OCI-LY7 (cell line): ENCODE results near the gene MEGF6. TPM values are rescaled to one million over a fixed set of nuclear protein-coding genes. Genes with fewer than 3 reads are reported as not detected.

Experiments used
- BruUV-seq: library from RNA; stranded (reverse); fragments of 400-500 nt; replicated peaks from 2 replicates; lab custom pipeline; 2021; lab: Mats Ljungman, UMichigan
- CTCF ChIA-PET: fragments of 300-600 bp; sonication (Branson Sonifier 250); formaldehyde crosslinking; loops from one replicate; lab custom pipeline; 2022; ENCODE audit warnings: antibody characterized with exemption; ENCODE audit not compliant: unreplicated experiment; lab: Charles Lee
- POLR2A ChIA-PET: fragments of 300-600 bp; sonication (Branson Sonifier 250); formaldehyde crosslinking; loops from one replicate; lab custom pipeline; 2022; ENCODE audit warnings: antibody characterized with exemption; lab: Charles Lee
- DNase-seq: peaks from one replicate; pipeline ENCODE4 v3.0.0-alpha.2; 2015; ENCODE audit warnings: low spot score
- H2AFZ ChIP-seq: fragments of 200-600 bp; sonication (generic), shearing (Covaris generic); 2 replicates; pipeline ENCODE4 v1.6.1; 2014; ENCODE audit warnings: mild to moderate bottlenecking, antibody characterized with exemption, low read length, moderate library complexity
- H3K27ac ChIP-seq: fragments of 200-600 bp; sonication (generic); 2 replicates; pipeline ENCODE4 v1.5.1; 2014; ENCODE audit warnings: mixed run types, low read depth, mild to moderate bottlenecking, moderate library complexity, low read length, inconsistent platforms; ENCODE audit not compliant: poor library complexity, severe bottlenecking
- H3K36me3 ChIP-seq: fragments of 200-600 bp; sonication (generic); 2 replicates; pipeline ENCODE4 v1.6.1; 2014; ENCODE audit warnings: mild to moderate bottlenecking, antibody characterized with exemption, low read length, moderate library complexity, mixed read lengths; ENCODE audit not compliant: insufficient read depth
- H3K4me1 ChIP-seq: fragments of 200-600 bp; sonication (generic); 2 replicates; pipeline ENCODE4 v1.5.1; 2014; ENCODE audit warnings: mild to moderate bottlenecking, low read length; ENCODE audit not compliant: insufficient read depth, poor library complexity, severe bottlenecking
- H3K4me2 ChIP-seq: fragments of 200-600 bp; sonication (generic); 2 replicates; pipeline ENCODE4 v1.6.1; 2014; ENCODE audit warnings: mild to moderate bottlenecking, low read length
- H3K4me3 ChIP-seq: fragments of 200-600 bp; sonication (generic); 2 replicates; pipeline ENCODE4 v1.5.1; 2014; ENCODE audit warnings: mild to moderate bottlenecking, low read depth, low read length; ENCODE audit not compliant: poor library complexity, severe bottlenecking
- H3K79me2 ChIP-seq: fragments of 200-600 bp; sonication (generic); 2 replicates; pipeline ENCODE4 v1.6.1; 2016; ENCODE audit warnings: low read depth, mild to moderate bottlenecking, low read length, moderate library complexity, mixed read lengths; ENCODE audit not compliant: insufficient read depth
- H3K9me2 ChIP-seq: fragments of 200-600 bp; sonication (generic); 2 replicates; pipeline ENCODE4 v1.6.1; 2016; ENCODE audit warnings: mild to moderate bottlenecking, low read length, mixed read lengths; ENCODE audit not compliant: insufficient read depth
- H3K9me3 ChIP-seq: fragments of 200-600 bp; sonication (generic); 2 replicates; pipeline ENCODE4 v1.6.1; 2014; ENCODE audit warnings: mild to moderate bottlenecking, mixed run types, low read length, mixed read lengths
- H4K20me1 ChIP-seq: fragments of 200-600 bp; sonication (generic); 2 replicates; pipeline ENCODE4 v1.6.1; 2014; ENCODE audit warnings: mild to moderate bottlenecking, antibody characterized with exemption, low read length, moderate library complexity, mixed read lengths; ENCODE audit not compliant: insufficient read depth
- EZH2phosphoT487 ChIP-seq: fragments of 200-600 bp; sonication (generic); IDR thresholded peaks from 2 replicates; pipeline ENCODE4 v1.6.1; 2018; ENCODE audit warnings: low read depth, borderline replicate concordance, mild to moderate bottlenecking, mixed run types, antibody characterized with exemption, low read length, moderate library complexity, mixed read lengths
- intact Hi-C: fragments of 100-400 bp; cut with micrococcal nuclease; formaldehyde crosslinking; loops from one replicate; pipeline ENCODE4 v1.10.0; 2022; ENCODE audit not compliant: unreplicated experiment
- total RNA-seq, 2 experiments: library from RNA; depleted of rRNA in 1 of 2; stranded (reverse); fragments of >200 nt in 1 of 2; shearing (Covaris generic) in 1 of 2; gene quantifications; 2 replicates each; pipeline ENCODE4 v1.2.3, GENCODE V29; 2014 to 2022
- TF ChIP-seq, protein P1 (sequence below): fragments of 200-600 bp; sonication (generic); conservative IDR thresholded peaks from 2 replicates; pipeline ENCODE4 v1.5.1; 2014; ENCODE audit warnings: mild to moderate bottlenecking, antibody characterized with exemption, low read length, moderate library complexity, mixed read lengths

The MEGF6 gene
- total RNA-seq, 2 experiments from 2014 or later: 0.15 to 0.32 TPM

DNA sequence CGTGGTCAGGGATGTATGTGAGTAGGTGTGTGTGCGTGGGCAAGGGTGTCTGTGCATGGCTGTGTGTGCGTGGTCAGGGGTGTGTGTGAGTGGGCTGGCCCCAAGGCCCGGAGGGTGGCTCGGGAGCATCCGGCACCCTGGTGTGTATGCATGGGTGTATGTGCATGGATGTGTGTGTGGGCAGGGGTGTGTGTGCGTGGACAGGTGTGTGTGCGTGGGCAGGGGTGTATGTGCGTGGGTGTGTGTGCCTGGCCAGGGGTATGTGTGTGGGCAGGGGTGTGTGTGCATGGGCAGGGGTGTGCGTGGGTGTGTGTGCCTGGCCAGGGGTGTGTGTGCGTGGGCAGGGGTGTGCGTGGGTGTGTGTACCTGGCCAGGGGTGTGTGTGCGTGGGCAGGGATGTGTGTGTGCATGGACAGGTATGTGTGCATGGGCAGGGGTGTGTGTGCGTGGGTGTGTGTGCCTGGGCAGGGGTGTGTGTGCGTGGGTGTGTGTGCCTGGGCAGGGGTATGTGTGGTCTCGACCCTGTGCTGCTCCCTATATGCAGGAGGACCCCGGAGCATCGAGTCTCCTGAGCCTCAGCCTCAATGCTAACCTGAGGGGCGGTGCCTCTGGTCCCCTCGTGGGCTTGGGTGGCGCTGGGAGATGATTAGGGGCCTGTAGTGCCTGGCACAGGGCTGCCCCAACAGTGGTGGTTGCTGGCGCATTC lies 140.5 kb downstream of the MEGF6 start:
- Histone ChIP-seq H3K9me3 (no peaks in the 10 kb centered on the region), H3K4me2 (no peak overlapping the region), H3K27ac (no peak overlapping the region), H3K9me2 (no peaks in the 10 kb centered on the region), H3K36me3 (no peaks in the 10 kb centered on the region), H2AFZ (no peak overlapping the region), H3K4me1 (no peaks in the 10 kb centered on the region), H3K4me3 (no peak overlapping the region), H3K79me2 (no peaks in the 10 kb centered on the region), H4K20me1 (no peaks in the 10 kb centered on the region)
- intact Hi-C loops: no loop called here
- TF ChIP-seq, protein P1, sequence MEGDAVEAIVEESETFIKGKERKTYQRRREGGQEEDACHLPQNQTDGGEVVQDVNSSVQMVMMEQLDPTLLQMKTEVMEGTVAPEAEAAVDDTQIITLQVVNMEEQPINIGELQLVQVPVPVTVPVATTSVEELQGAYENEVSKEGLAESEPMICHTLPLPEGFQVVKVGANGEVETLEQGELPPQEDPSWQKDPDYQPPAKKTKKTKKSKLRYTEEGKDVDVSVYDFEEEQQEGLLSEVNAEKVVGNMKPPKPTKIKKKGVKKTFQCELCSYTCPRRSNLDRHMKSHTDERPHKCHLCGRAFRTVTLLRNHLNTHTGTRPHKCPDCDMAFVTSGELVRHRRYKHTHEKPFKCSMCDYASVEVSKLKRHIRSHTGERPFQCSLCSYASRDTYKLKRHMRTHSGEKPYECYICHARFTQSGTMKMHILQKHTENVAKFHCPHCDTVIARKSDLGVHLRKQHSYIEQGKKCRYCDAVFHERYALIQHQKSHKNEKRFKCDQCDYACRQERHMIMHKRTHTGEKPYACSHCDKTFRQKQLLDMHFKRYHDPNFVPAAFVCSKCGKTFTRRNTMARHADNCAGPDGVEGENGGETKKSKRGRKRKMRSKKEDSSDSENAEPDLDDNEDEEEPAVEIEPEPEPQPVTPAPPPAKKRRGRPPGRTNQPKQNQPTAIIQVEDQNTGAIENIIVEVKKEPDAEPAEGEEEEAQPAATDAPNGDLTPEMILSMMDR: no peak
- TF ChIP-seq EZH2phosphoT487: no peak
- DNase-seq: no peak
- no TSS peak for BruUV-seq
- ChIA-PET POLR2A (no interaction called here), CTCF (interaction anchor here (0.7 kb wide), 1 partner anchor 17 kb away, joined by 6 read pairs; no protein-coding TSS in a partner anchor)

DNA sequence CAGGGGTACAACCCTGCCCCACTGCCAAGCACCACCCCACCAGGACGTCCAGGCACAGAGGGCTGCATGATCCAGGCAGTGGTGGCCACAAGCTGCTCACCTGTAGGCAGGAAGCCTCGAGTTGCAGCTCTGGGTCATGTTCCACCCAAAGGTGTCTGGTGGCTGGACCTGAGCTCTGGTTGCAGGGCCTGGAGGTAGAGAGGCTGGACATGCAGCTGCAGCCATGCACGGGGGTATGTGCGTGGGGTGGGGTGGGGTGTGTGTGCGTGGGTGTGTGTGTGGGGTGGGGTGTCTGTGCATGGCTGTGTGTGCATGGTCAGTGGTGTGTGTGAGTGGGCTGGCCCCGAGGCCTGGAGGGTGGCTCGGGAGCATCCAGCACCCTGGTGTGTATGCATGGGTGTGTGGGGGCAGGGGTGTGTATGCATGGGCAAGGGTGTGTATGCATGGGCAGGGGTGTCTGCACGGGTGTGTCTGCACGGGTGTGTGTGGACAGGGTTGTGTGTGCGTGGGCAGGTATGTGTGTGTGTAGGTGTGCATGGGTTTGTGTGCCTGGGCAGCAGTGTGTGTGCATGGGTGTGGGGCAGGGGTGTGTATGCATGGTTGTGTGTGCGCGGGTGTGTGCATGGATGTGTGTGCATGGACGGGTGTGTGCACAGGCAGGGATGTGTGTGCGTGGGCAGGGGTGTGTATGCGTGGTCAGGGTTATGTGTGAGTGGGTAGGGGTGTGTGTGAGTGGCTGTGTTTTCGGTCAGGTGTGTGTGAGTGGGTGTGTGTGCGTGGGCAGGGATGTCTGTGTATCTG lies 141.3 kb downstream of the MEGF6 start:
- intact Hi-C loops: no loop called here
- Histone ChIP-seq H4K20me1 (no peaks in the 10 kb centered on the region), H3K36me3 (no peaks in the 10 kb centered on the region), H2AFZ (no peak overlapping the region), H3K9me3 (no peaks in the 10 kb centered on the region), H3K4me2 (no peak overlapping the region), H3K79me2 (no peaks in the 10 kb centered on the region), H3K9me2 (no peaks in the 10 kb centered on the region), H3K4me1 (no peaks in the 10 kb centered on the region), H3K4me3 (no peak overlapping the region), H3K27ac (no peak overlapping the region)
- ChIA-PET POLR2A (interaction anchor here (0.6 kb wide), 1 partner anchor 17 kb away, joined by 3 read pairs; no protein-coding TSS in a partner anchor), CTCF (interaction anchor here (0.6 kb wide), 1 partner anchor 294 kb away, joined by 3 read pairs; no protein-coding TSS in a partner anchor)
- DNase-seq: no peak
- TF ChIP-seq, protein P1: no peak
- TF ChIP-seq EZH2phosphoT487: no peak
- BruUV-seq: no TSS peak
